ENCODE results near the gene REST.

The REST gene

GRCh38 chr4:56979421-56980072 lies 71.8 kb downstream of the REST start:
- no peak for DNase-seq

GRCh38 chr4:56981795-56982201 lies 74.1 kb downstream of the REST start:
- DNase-seq, result no peak

- DNase-seq, result no peak
These were observed 78.5 kb downstream of the REST start for GRCh38 chr4:56986192-56986591.

- DNase-seq, result no peak
These were observed 79.3 kb downstream of the REST start for GRCh38 chr4:56986952-56987351.

- no peak for DNase-seq
These were observed 82.6 kb downstream of the REST start for GRCh38 chr4:56990109-56990905.

GRCh38 chr4:56995525-56995924 lies 87.8 kb downstream of the REST start:
- no peak for DNase-seq

GRCh38 chr4:56999751-57000150 lies 92.1 kb downstream of the REST start:
- DNase-seq, result no peak

GRCh38 chr4:57013543-57014120 lies 105.9 kb downstream of the REST start:
- no peak for DNase-seq

Data from NCI-H1048 (cell line).